SK-N-SH treated with all-trans-retinoic acid at 6 μM for 48 hours (cell line): Measurements from ENCODE around the gene TMEM18.

Experiments used
- ATAC-seq: fragments of 200-7000 bp; cut with Tn5 transposase; 3 replicates; pipeline ENCODE4 v1.9.1; 2020; ENCODE audit warnings: mild to moderate bottlenecking, moderate library complexity
- ARNTL ChIP-seq: fragments of 450-650 bp; formaldehyde crosslinking; IDR thresholded peaks from 2 replicates; pipeline ENCODE4 v1.5.0; 2020; ENCODE audit warnings: low read depth, mild to moderate bottlenecking, moderate library complexity, borderline replicate concordance
- BACH2 ChIP-seq: fragments of 250-450 bp; sonication (Bioruptor Pico); IDR thresholded peaks from 2 replicates; pipeline ENCODE4 v1.9.0; 2021; ENCODE audit warnings: mild to moderate bottlenecking, borderline replicate concordance
- CREB5 ChIP-seq: fragments of 250-450 bp; sonication (Bioruptor Pico); IDR thresholded peaks from 2 replicates; pipeline ENCODE4 v1.5.1; 2020; ENCODE audit warnings: low read depth, mild to moderate bottlenecking, moderate library complexity
- CSDC2 ChIP-seq: fragments of 250-450 bp; sonication (Bioruptor Pico); IDR thresholded peaks from 2 replicates; pipeline ENCODE4 v1.5.0; 2020; ENCODE audit warnings: mild to moderate bottlenecking, moderate library complexity
- ESRRG ChIP-seq: fragments of 250-450 bp; sonication (Bioruptor Pico); IDR thresholded peaks from 2 replicates; pipeline ENCODE4 v1.6.1; 2021; ENCODE audit warnings: mild to moderate bottlenecking
- GLIS3 ChIP-seq: fragments of 250-450 bp; sonication (Bioruptor Pico); IDR thresholded peaks from 2 replicates; pipeline ENCODE4 v1.5.0; 2020; ENCODE audit warnings: mild to moderate bottlenecking, moderate library complexity
- ISL1 ChIP-seq: fragments of 250-450 bp; sonication (Bioruptor Pico); IDR thresholded peaks from 2 replicates; pipeline ENCODE4 v2.1.2; 2022; ENCODE audit warnings: mild to moderate bottlenecking, moderate library complexity
- OSR1 ChIP-seq: fragments of 250-450 bp; sonication (Bioruptor Pico); IDR thresholded peaks from 2 replicates; pipeline ENCODE4 v1.8.0; 2022; ENCODE audit warnings: moderate library complexity, mild to moderate bottlenecking, inconsistent platforms
- PPARA ChIP-seq: fragments of 250-450 bp; sonication (Bioruptor Pico); IDR thresholded peaks from 2 replicates; pipeline ENCODE4 v1.5.0; 2020; ENCODE audit warnings: mild to moderate bottlenecking, borderline replicate concordance
- RARB ChIP-seq: fragments of 250-450 bp; sonication (Bioruptor Pico); IDR thresholded peaks from 2 replicates; pipeline ENCODE4 v1.8.0; 2021; ENCODE audit warnings: mild to moderate bottlenecking, moderate library complexity
- SNAI2 ChIP-seq: fragments of 250-450 bp; sonication (Bioruptor Pico); IDR thresholded peaks from 2 replicates; pipeline ENCODE4 v1.5.0; 2020; ENCODE audit warnings: mild to moderate bottlenecking, moderate library complexity
- TCF4 ChIP-seq: fragments of 250-450 bp; sonication (Bioruptor Pico); IDR thresholded peaks from 2 replicates; pipeline ENCODE4 v1.8.0; 2021; ENCODE audit warnings: mild to moderate bottlenecking, moderate library complexity, borderline replicate concordance
- TOX ChIP-seq: fragments of 250-450 bp; sonication (Bioruptor Pico); IDR thresholded peaks from 2 replicates; pipeline ENCODE4 v1.8.0; 2021; ENCODE audit warnings: mild to moderate bottlenecking, moderate library complexity, borderline replicate concordance
- TSHZ2 ChIP-seq: fragments of 250-450 bp; sonication (Bioruptor Pico); IDR thresholded peaks from 2 replicates; pipeline ENCODE4 v1.5.0; 2020; ENCODE audit warnings: mild to moderate bottlenecking, moderate library complexity
- ZC3H10 ChIP-seq: fragments of 250-450 bp; sonication (Bioruptor Pico); IDR thresholded peaks from 2 replicates; pipeline ENCODE4 v1.5.1; 2021; ENCODE audit warnings: mild to moderate bottlenecking, moderate library complexity
- ZFP3 ChIP-seq: fragments of 250-450 bp; sonication (Bioruptor Pico); IDR thresholded peaks from 2 replicates; pipeline ENCODE4 v1.5.0; 2020; ENCODE audit warnings: mild to moderate bottlenecking, moderate library complexity
- ZFP30 ChIP-seq: fragments of 450-650 bp; formaldehyde crosslinking; IDR thresholded peaks from 2 replicates; pipeline ENCODE4 v1.5.0; 2022; ENCODE audit warnings: mild to moderate bottlenecking, moderate library complexity
- ZNF565 ChIP-seq: fragments of 450-650 bp; formaldehyde crosslinking; conservative IDR thresholded peaks from 2 replicates; pipeline ENCODE4 v1.5.0; 2020; ENCODE audit warnings: low read depth, mild to moderate bottlenecking, moderate library complexity
- ZNF70 ChIP-seq: fragments of 450-650 bp; formaldehyde crosslinking; IDR thresholded peaks from 2 replicates; pipeline ENCODE4 v1.5.0; 2020; ENCODE audit warnings: mild to moderate bottlenecking, moderate library complexity
- ZNF8 ChIP-seq: fragments of 450-650 bp; formaldehyde crosslinking; IDR thresholded peaks from 2 replicates; pipeline ENCODE4 v1.5.0; 2020; ENCODE audit warnings: mild to moderate bottlenecking, moderate library complexity
- TF ChIP-seq, protein P1 (sequence below): fragments of 250-450 bp; sonication (Bioruptor Pico); IDR thresholded peaks from 2 replicates; pipeline ENCODE4 v1.8.0; 2021; ENCODE audit warnings: low read depth, mild to moderate bottlenecking, moderate library complexity, borderline replicate concordance
- TF ChIP-seq, protein P2 (sequence below): fragments of 250-450 bp; sonication (Bioruptor Pico); IDR thresholded peaks from 2 replicates; pipeline ENCODE4 v1.8.0; 2020; ENCODE audit warnings: mild to moderate bottlenecking, moderate library complexity, borderline replicate concordance

The TMEM18 gene

GRCh38 chr2:641872-642815 is 35.1 kb downstream of the TMEM18 start:
- no peak for ATAC-seq
- no peak for TF ChIP-seq GLIS3 (CRISPR knock-in tag)
- no peak for TF ChIP-seq SNAI2 (CRISPR knock-in tag)
- no peak for TF ChIP-seq OSR1 (CRISPR knock-in tag)

DNA sequence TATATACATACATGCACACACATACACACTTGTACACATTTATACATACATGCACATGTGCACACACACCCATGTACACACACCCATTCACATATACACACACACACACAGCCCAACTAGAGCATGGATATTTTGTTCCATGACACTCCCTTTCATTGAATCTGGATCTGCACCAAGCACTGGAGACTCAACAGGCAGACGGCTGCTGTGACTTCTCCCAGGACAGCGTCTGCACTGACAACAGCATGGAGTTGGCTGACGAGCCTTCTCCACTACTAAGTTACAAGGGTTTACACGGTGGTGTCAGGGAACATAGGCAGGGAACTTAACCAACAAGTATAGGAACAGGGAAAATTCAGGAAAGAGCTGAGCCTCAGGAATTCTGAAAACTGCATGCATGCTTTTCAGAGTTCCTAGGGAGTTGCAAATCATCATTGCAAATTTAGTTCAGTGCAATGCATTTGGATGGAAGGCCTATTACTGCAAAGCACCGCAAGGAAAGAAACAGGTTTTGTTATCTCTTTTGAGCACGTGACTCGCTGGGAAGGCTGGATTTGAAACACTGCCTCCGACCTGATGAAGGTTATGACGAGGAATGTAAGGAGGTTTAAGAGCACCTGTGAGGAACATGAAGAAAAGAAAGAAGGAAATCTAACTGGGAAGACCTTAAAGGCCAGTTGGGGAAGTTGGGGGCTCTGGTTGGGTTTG is 35.9 kb downstream of the TMEM18 start:
- ATAC-seq, result no peak
- TF ChIP-seq CREB5 (CRISPR knock-in tag) (no peak), ZFP30 (no peak), BACH2 (CRISPR knock-in tag) (no peak), RARB (no peak), ESRRG (CRISPR knock-in tag) (no peak), CSDC2 (CRISPR knock-in tag) (no peak), ZFP3 (CRISPR knock-in tag) (no peak), PPARA (CRISPR knock-in tag) (no peak), ZNF8 (no peak), ZC3H10 (CRISPR knock-in tag) (no peak)
- TF ChIP-seq, protein P1, sequence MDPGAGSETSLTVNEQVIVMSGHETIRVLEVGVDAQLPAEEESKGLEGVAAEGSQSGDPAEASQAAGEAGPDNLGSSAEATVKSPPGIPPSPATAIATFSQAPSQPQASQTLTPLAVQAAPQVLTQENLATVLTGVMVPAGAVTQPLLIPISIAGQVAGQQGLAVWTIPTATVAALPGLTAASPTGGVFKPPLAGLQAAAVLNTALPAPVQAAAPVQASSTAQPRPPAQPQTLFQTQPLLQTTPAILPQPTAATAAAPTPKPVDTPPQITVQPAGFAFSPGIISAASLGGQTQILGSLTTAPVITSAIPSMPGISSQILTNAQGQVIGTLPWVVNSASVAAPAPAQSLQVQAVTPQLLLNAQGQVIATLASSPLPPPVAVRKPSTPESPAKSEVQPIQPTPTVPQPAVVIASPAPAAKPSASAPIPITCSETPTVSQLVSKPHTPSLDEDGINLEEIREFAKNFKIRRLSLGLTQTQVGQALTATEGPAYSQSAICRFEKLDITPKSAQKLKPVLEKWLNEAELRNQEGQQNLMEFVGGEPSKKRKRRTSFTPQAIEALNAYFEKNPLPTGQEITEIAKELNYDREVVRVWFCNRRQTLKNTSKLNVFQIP (CRISPR knock-in tag), result no peak

- no peak for TF ChIP-seq ZNF70 (CRISPR knock-in tag)
- TF ChIP-seq ZNF8, result no peak
- no peak for TF ChIP-seq ZNF565 (CRISPR knock-in tag)
- TF ChIP-seq ISL1 (CRISPR knock-in tag), result no peak
- TF ChIP-seq TSHZ2, result no peak
- ATAC-seq, result no peak
Observed at GRCh38 chr2:639703-640102, 37.5 kb downstream of the TMEM18 start.

GRCh38 chr2:637804-638203 is 39.4 kb downstream of the TMEM18 start:
- TF ChIP-seq GLIS3 (CRISPR knock-in tag) (no peak), ZFP3 (CRISPR knock-in tag) (no peak), TCF4 (no peak), ISL1 (CRISPR knock-in tag) (no peak), ZNF8 (no peak), CREB5 (CRISPR knock-in tag) (no peak), TOX (CRISPR knock-in tag) (no peak), ARNTL (CRISPR knock-in tag) (no peak), ESRRG (CRISPR knock-in tag) (no peak), OSR1 (CRISPR knock-in tag) (no peak), ZFP30 (no peak), TSHZ2 (no peak)
- TF ChIP-seq, protein P2, sequence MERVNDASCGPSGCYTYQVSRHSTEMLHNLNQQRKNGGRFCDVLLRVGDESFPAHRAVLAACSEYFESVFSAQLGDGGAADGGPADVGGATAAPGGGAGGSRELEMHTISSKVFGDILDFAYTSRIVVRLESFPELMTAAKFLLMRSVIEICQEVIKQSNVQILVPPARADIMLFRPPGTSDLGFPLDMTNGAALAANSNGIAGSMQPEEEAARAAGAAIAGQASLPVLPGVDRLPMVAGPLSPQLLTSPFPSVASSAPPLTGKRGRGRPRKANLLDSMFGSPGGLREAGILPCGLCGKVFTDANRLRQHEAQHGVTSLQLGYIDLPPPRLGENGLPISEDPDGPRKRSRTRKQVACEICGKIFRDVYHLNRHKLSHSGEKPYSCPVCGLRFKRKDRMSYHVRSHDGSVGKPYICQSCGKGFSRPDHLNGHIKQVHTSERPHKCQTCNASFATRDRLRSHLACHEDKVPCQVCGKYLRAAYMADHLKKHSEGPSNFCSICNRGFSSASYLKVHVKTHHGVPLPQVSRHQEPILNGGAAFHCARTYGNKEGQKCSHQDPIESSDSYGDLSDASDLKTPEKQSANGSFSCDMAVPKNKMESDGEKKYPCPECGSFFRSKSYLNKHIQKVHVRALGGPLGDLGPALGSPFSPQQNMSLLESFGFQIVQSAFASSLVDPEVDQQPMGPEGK (CRISPR knock-in tag), result no peak
- no peak for ATAC-seq
